D341Med (cell line): ENCODE measurements around the gene ELAVL2.

ENCODE experiments used
- DNase-seq: peaks from one replicate; pipeline ENCODE4 v3.0.0; 2012; ENCODE audit warnings: low spot score

ELAVL2 gene

GRCh38 chr9:23826120-23826629 is at the start of gene ELAVL2:
Gene ELAVL2 (minus strand): TSS chr9:23826240. CDS start chr9:23762234, 64,006 bp downstream.
- DNase-seq = peak; percentile 93

- no peak for DNase-seq
Observed at GRCh38 chr9:23858234-23858633, 32.2 kb upstream of the ELAVL2 start.

GRCh38 chr9:23855873-23856604 is 30.0 kb upstream of the ELAVL2 start:
- no peak for DNase-seq

- peak; percentile 63 for DNase-seq
Observed at GRCh38 chr9:23850690-23851629, 24.9 kb upstream of the ELAVL2 start.

- DNase-seq = peak; percentile 66
Observed at GRCh38 chr9:23850242-23850689, 24.2 kb upstream of the ELAVL2 start.

GRCh38 chr9:23849379-23850035 is 23.5 kb upstream of the ELAVL2 start:
- no peak for DNase-seq

- DNase-seq = no peak
Observed at GRCh38 chr9:23842565-23843129, 16.6 kb upstream of the ELAVL2 start.

- no peak for DNase-seq
Observed at GRCh38 chr9:23841304-23841703, 15.3 kb upstream of the ELAVL2 start.

- DNase-seq = no peak
Observed at GRCh38 chr9:23837038-23837437, 11.0 kb upstream of the ELAVL2 start.

GRCh38 chr9:23830929-23831730 is 5.1 kb upstream of the ELAVL2 start:
- DNase-seq = no peak

- DNase-seq = no peak
Observed at GRCh38 chr9:23830476-23830805, 4.4 kb upstream of the ELAVL2 start.

GRCh38 chr9:23829580-23830475 is 3.8 kb upstream of the ELAVL2 start:
- DNase-seq = no peak

- no peak for DNase-seq
Observed at GRCh38 chr9:23825700-23826099, 340 bp downstream of the ELAVL2 start.

- DNase-seq = peak; percentile 53
Observed at GRCh38 chr9:23824830-23825591, 1.0 kb downstream of the ELAVL2 start.

GRCh38 chr9:23823986-23824829 is 1.8 kb downstream of the ELAVL2 start:
- peak; percentile 24 for DNase-seq

GRCh38 chr9:23823269-23823668 is 2.8 kb downstream of the ELAVL2 start:
- DNase-seq = no peak

GRCh38 chr9:23822261-23823169 is 3.5 kb downstream of the ELAVL2 start:
- DNase-seq = no peak
